ENCODE measurements around the gene SMPDL3A. TPM values are rescaled to one million over a fixed set of nuclear protein-coding genes. Genes with fewer than 3 reads are reported as not detected.

The SMPDL3A gene
- total and polyA plus RNA-seq, 2 donors (not counting 1 experiment from before 2014, with no cell fraction given), result 0.21 to 2.0 TPM

DNA sequence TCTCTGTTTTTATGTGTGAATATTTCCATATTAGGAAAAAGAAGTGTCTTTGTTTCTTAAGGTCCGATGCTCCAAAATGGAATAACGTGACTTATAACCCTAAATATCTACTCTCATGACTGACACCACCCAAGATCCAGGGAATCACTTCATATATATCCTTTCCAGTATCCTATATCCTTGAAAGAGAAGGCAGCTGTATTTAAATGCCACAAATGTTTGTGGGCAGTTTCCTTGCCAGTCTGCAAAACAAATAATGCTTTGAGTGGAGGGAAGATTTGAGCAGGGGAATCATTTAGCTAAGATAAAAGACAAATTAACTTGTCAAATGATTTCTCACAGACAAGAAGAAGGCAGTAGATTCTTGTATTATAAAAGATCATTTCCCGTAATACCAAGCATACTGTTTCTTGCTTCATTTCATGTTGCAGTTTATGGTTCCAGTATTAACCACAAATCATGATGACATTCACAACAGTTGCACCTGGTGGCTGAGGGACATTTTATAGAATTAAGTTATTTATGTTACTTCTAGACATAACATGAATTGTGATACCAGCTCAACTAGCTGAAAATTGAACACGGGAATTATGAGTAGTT, 39.5 kb upstream of the SMPDL3A start:
- H3K9ac ChIP-seq (ENCODE audit: low read length), result no peak overlapping the region
- peaks cover 7 to 17% of the 10 kb centered on the region in 2 donors for H3K4me1 ChIP-seq (ENCODE audit: control insufficient read depth in 2 of 2, insufficient read depth in 2 of 2, low read length in 2 of 2)
- H3K27me3 ChIP-seq (replicated peaks in 1 of 4; ENCODE audit: control extremely low read depth in 1 of 4, control insufficient read depth in 3 of 4, insufficient read depth in 4 of 4, low read length in 3 of 4), result no peaks in the 10 kb centered on the region
- Mint-ChIP-seq H3K4me3 (no peak overlapping the region), H3K4me1 (peaks cover 48% of the 10 kb centered on the region), H3K27me3 (no peaks in the 10 kb centered on the region), H3K27ac (no peak overlapping the region), H3K9me3 (ENCODE audit: insufficient read depth) (peaks cover 3% of the 10 kb centered on the region)
- POLR2A ChIA-PET, result interaction anchor here (1.7 kb wide), 1 partner anchor 40 kb away, joined by 3 read pairs; the partner anchor contains the start of gene SMPDL3A
- CTCF ChIA-PET, result interaction anchor here (1.1 to 1.3 kb wide), 2 partner anchors 19 to 89 kb away, joined by 4 to 5 read pairs; no protein-coding TSS in a partner anchor
- ATAC-seq (ENCODE audit: low read depth) (no peak), DNase-seq (no peak)
- H4K20me1 ChIP-seq (ENCODE audit: control insufficient read depth, insufficient read depth, low read length, poor library complexity, severe bottlenecking), result no peaks in the 10 kb centered on the region
- no peak overlapping the region for H3K4me3 ChIP-seq (ENCODE audit: control extremely low read depth in 1 of 5, extremely low read depth in 1 of 5, insufficient read depth in 1 of 5, low read depth in 2 of 5, low read length in 4 of 5)
- no peak overlapping the region for H2AFZ ChIP-seq (ENCODE audit: insufficient read depth, low read depth, low read length, poor library complexity, severe bottlenecking)
- no peaks in the 10 kb centered on the region for H3K79me2 ChIP-seq (ENCODE audit: control insufficient read depth, insufficient read depth, low read length)
- TF ChIP-seq EZH2 (IDR thresholded peaks at IDR 0.05; ENCODE audit: borderline replicate concordance, insufficient read depth, low read depth, low read length, poor library complexity, severe bottlenecking), result no peak
- TF ChIP-seq, protein P1, sequence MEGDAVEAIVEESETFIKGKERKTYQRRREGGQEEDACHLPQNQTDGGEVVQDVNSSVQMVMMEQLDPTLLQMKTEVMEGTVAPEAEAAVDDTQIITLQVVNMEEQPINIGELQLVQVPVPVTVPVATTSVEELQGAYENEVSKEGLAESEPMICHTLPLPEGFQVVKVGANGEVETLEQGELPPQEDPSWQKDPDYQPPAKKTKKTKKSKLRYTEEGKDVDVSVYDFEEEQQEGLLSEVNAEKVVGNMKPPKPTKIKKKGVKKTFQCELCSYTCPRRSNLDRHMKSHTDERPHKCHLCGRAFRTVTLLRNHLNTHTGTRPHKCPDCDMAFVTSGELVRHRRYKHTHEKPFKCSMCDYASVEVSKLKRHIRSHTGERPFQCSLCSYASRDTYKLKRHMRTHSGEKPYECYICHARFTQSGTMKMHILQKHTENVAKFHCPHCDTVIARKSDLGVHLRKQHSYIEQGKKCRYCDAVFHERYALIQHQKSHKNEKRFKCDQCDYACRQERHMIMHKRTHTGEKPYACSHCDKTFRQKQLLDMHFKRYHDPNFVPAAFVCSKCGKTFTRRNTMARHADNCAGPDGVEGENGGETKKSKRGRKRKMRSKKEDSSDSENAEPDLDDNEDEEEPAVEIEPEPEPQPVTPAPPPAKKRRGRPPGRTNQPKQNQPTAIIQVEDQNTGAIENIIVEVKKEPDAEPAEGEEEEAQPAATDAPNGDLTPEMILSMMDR (IDR thresholded peaks at IDR 0.05), result no peak
- no peaks in the 10 kb centered on the region for H3K36me3 ChIP-seq (replicated peaks in 1 of 2; ENCODE audit: control extremely low read depth in 1 of 2, control insufficient read depth in 1 of 2, extremely low read depth in 1 of 2, insufficient read depth in 2 of 2, low read length in 1 of 2)
- intact Hi-C loops (cut with micrococcal nuclease), result loop anchor here (2.0 kb wide), 1 partner anchor 39 kb away; the partner anchor contains the start of gene SMPDL3A
- H3K27ac ChIP-seq (ENCODE audit: low read length in 2 of 2), result no peak overlapping the region
- WGBS (ENCODE audit: insufficient coverage), result no CpG with 5 or more reads among the region's 4 CpGs
- no peak overlapping the region for H3K4me2 ChIP-seq (replicated peaks; ENCODE audit: low read depth, low read length, poor library complexity, severe bottlenecking)
- H3K9me3 ChIP-seq (ENCODE audit: control extremely low read depth in 1 of 3, control insufficient read depth in 2 of 3, insufficient read depth in 1 of 3, low read length in 2 of 3), result peaks cover 0 to 9% (median 0%) of the 10 kb centered on the region in 3 donors

DNA sequence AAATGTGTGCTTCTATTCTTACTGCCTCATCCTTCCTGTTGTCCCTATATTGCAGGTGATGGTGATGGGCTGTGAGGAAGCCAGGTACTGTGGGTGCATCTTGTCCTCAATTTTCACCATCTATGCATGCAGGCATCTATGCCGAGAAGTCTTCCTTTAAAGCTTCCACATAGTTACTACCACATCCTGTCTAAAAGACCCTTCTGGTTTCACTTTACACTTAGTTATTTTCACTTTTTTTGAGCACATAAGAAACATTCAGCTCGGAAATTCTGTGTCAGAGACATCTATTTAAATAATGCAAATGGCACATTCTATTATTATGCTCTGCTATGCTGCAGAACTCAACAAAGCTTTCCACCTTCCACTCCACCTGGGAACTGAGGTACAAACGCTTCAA, 37.7 kb upstream of the SMPDL3A start:
- H3K27me3 ChIP-seq (replicated peaks in 1 of 4; ENCODE audit: control extremely low read depth in 1 of 4, control insufficient read depth in 3 of 4, insufficient read depth in 4 of 4, low read length in 3 of 4), result no peaks in the 10 kb centered on the region
- Mint-ChIP-seq H3K4me3 (peak overlapping the region; percentile 75), H3K27me3 (no peaks in the 10 kb centered on the region), H3K9me3 (ENCODE audit: insufficient read depth) (peaks cover 3% of the 10 kb centered on the region), H3K27ac (peak overlapping the region; percentile 90), H3K4me1 (peaks cover 48% of the 10 kb centered on the region)
- ChIA-PET POLR2A (interaction anchor here (1.7 kb wide), 1 partner anchor 38 kb away, joined by 3 read pairs; the partner anchor contains the start of gene SMPDL3A), CTCF (interaction anchor here (1.2 to 1.5 kb wide), 3 partner anchors 20 to 87 kb away, joined by 3 to 5 read pairs (median 5); partner anchors contain the start of gene SMPDL3A)
- intact Hi-C loops (cut with micrococcal nuclease), result no loop called here
- H3K4me2 ChIP-seq (replicated peaks; ENCODE audit: low read depth, low read length, poor library complexity, severe bottlenecking), result peak overlapping the region; percentile 44
- H4K20me1 ChIP-seq (ENCODE audit: control insufficient read depth, insufficient read depth, low read length, poor library complexity, severe bottlenecking), result no peaks in the 10 kb centered on the region
- peak overlapping the region; percentile 36 for H3K9ac ChIP-seq (ENCODE audit: low read length)
- H3K4me1 ChIP-seq (ENCODE audit: control insufficient read depth in 2 of 2, insufficient read depth in 2 of 2, low read length in 2 of 2), result peaks cover 7 to 17% of the 10 kb centered on the region in 2 donors
- H3K4me3 ChIP-seq (ENCODE audit: control extremely low read depth in 1 of 5, extremely low read depth in 1 of 5, insufficient read depth in 1 of 5, low read depth in 2 of 5, low read length in 4 of 5), result no peak overlapping the region
- peaks cover 0 to 9% (median 0%) of the 10 kb centered on the region in 3 donors for H3K9me3 ChIP-seq (ENCODE audit: control extremely low read depth in 1 of 3, control insufficient read depth in 2 of 3, insufficient read depth in 1 of 3, low read length in 2 of 3)
- ATAC-seq (ENCODE audit: low read depth), result peak; percentile 58
- H2AFZ ChIP-seq (ENCODE audit: insufficient read depth, low read depth, low read length, poor library complexity, severe bottlenecking), result peak overlapping the region; percentile 53
- H3K79me2 ChIP-seq (ENCODE audit: control insufficient read depth, insufficient read depth, low read length), result no peaks in the 10 kb centered on the region
- H3K36me3 ChIP-seq (replicated peaks in 1 of 2; ENCODE audit: control extremely low read depth in 1 of 2, control insufficient read depth in 1 of 2, extremely low read depth in 1 of 2, insufficient read depth in 2 of 2, low read length in 1 of 2), result no peaks in the 10 kb centered on the region
- 4% methylated on average over 3 of the region's 3 CpGs for WGBS (ENCODE audit: insufficient coverage)
- TF ChIP-seq, protein P1 (IDR thresholded peaks at IDR 0.05), result no peak
- TF ChIP-seq EZH2 (IDR thresholded peaks at IDR 0.05; ENCODE audit: borderline replicate concordance, insufficient read depth, low read depth, low read length, poor library complexity, severe bottlenecking), result no peak
- peak; percentile 20 for DNase-seq
- H3K27ac ChIP-seq (ENCODE audit: low read length in 2 of 2), result peak overlapping the region; percentile 40 to 46

Data from B cell (primary cell).